Esophagus squamous epithelium (tissue), 5 donors: Measurements from ENCODE around the gene CACNA1D. TPM values are rescaled to one million over a fixed set of nuclear protein-coding genes. Genes with fewer than 3 reads are reported as not detected.

Experiments
- DNase-seq: peaks from one replicate; lab custom pipeline; 2025; lab: John Stamatoyannopoulos, UW
- H3K27ac ChIP-seq, 4 donors: fragments of 200-600 bp; sonication (generic); one replicate each; pipeline ENCODE4 v1.5.1; 2016 to 2019; ENCODE audit warnings: mild to moderate bottlenecking in 1 of 4
- H3K27me3 ChIP-seq, 4 donors: fragments of 200-600 bp; sonication (generic); 1 replicate in 3 of 4; 2 replicates in 1 of 4; pipeline versions ENCODE4 v1.5.1 to v1.6.0; 2017 to 2021; ENCODE audit warnings: antibody characterized with exemption in 1 of 4
- H3K36me3 ChIP-seq, 3 donors: fragments of 200-600 bp; sonication (generic); one replicate each; pipeline ENCODE4 v1.5.1; 2016 to 2019
- H3K4me1 ChIP-seq, 3 donors: fragments of 200-600 bp; sonication (generic); one replicate each; pipeline ENCODE4 v1.5.1; 2017 to 2019
- H3K4me3 ChIP-seq, 4 donors: fragments of 200-600 bp; sonication (generic); 1 replicate in 3 of 4; 2 replicates in 1 of 4; pipeline ENCODE4 v1.5.1; 2016 to 2019; ENCODE audit warnings: mild to moderate bottlenecking in 2 of 4, moderate library complexity in 1 of 4
- H3K9me3 ChIP-seq, 3 donors: fragments of 200-600 bp; sonication (generic); one replicate each; pipeline ENCODE4 v1.5.1; 2016 to 2019
- POLR2A ChIP-seq, 4 donors: fragments of 450-650 bp; IDR thresholded peaks; one replicate each; pipeline ENCODE4 v1.6.1; 2017; ENCODE audit warnings: antibody characterized with exemption in 4 of 4, mild to moderate bottlenecking in 4 of 4, moderate library complexity in 3 of 4
- WGBS, 2 donors: methylation state at CpG; one replicate each; pipeline ENCODE4 v1.1.5; 2018; 5-methylcytosine and 5-hydroxymethylcytosine counted together
- intact Hi-C: fragments of 100-400 bp; cut with DNase I; formaldehyde crosslinking; loops from one replicate; pipeline ENCODE4 v1.15.0; 2022
- total RNA-seq, 4 donors: library from RNA; depleted of rRNA; stranded (reverse); fragments of >200 nt; gene quantifications; one replicate each; pipeline ENCODE4 v1.1.0, GENCODE V29; 2016
- TF ChIP-seq, protein P1 (sequence below), 6 experiments: fragments of 450-650 bp in 4 of 6; fragments of 200-600 bp in 2 of 6; sonication (generic) in 2 of 6; IDR thresholded peaks; one replicate each; pipeline ENCODE4 v1.5.1; 2016 to 2019; ENCODE audit warnings: antibody characterized with exemption in 6 of 6, mild to moderate bottlenecking in 4 of 6, moderate library complexity in 4 of 6
- donor health status: DM: yes; HTN: yes; CAD: no.

Gene CACNA1D
- total RNA-seq, 4 donors from 2014 or later: 0.56 to 4.5 (median 3.1) TPM

DNA sequence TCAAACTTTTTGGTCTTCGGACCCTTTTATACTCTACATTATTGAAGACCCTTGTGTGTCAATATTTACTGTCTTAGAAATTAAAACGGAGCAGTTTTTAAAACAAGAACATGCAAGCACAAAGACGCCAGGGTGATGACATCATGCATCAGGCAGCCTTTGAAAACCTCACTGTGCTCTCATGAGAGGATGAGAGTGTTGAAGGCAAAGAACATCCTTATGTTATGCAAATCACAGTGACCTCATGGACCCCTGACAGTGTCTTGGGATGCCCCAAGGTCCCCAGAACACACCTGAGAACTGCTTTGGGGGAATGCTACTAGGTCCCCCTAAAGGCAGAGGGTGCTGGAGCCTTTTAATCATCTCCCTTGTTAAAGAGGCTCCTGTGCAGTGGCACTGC, 300.2 kb downstream of the CACNA1D start:
- DNase-seq: no peak
- H3K4me1 ChIP-seq: peaks cover 0 to 27% (median 3%) of the 10 kb centered on the region in 3 donors
- WGBS, 2 donors: 20 to 38% methylated on average over 3 of the region's 3 CpGs
- no peak overlapping the region for H3K4me3 ChIP-seq
- no peaks in the 10 kb centered on the region for H3K27me3 ChIP-seq
- no peak for TF ChIP-seq POLR2A (IDR thresholded peaks at IDR 0.05)
- TF ChIP-seq, protein P1, sequence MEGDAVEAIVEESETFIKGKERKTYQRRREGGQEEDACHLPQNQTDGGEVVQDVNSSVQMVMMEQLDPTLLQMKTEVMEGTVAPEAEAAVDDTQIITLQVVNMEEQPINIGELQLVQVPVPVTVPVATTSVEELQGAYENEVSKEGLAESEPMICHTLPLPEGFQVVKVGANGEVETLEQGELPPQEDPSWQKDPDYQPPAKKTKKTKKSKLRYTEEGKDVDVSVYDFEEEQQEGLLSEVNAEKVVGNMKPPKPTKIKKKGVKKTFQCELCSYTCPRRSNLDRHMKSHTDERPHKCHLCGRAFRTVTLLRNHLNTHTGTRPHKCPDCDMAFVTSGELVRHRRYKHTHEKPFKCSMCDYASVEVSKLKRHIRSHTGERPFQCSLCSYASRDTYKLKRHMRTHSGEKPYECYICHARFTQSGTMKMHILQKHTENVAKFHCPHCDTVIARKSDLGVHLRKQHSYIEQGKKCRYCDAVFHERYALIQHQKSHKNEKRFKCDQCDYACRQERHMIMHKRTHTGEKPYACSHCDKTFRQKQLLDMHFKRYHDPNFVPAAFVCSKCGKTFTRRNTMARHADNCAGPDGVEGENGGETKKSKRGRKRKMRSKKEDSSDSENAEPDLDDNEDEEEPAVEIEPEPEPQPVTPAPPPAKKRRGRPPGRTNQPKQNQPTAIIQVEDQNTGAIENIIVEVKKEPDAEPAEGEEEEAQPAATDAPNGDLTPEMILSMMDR (IDR thresholded peaks at IDR 0.05): no peak
- H3K9me3 ChIP-seq: no peaks in the 10 kb centered on the region
- no peaks in the 10 kb centered on the region for H3K36me3 ChIP-seq
- intact Hi-C loops: no loop called here
- H3K27ac ChIP-seq: peak overlapping the region in 1 of 4 donors; percentile 42

DNA sequence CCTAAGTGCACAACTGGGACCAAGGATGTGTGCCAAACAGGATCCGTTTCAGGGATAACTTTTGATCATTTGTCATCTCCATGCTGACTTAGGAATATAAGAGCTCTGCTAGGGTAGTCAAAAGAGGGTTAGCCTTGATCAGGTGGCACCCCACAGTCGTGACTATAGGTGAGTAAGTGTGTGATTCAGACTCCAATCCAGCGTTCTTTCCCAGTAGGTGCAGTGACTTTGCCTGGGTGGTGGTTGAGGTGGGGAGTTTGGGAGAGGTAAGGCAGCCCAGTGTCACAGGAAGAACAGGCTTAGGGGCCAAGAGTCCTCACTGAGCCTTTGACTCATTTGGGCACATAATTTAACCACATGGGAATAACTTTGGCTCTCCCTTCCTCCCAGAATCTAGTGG, 300.8 kb downstream of the CACNA1D start:
- intact Hi-C loops: no loop called here
- Histone ChIP-seq H3K27ac (peak overlapping the region in 1 of 4 donors; percentile 55), H3K4me1 (peaks cover 0 to 33% (median 5%) of the 10 kb centered on the region in 3 donors), H3K9me3 (no peaks in the 10 kb centered on the region), H3K27me3 (no peaks in the 10 kb centered on the region), H3K36me3 (no peaks in the 10 kb centered on the region), H3K4me3 (no peak overlapping the region)
- DNase-seq: no peak
- WGBS, 2 donors: 15 to 70% methylated on average over 3 of the region's 3 CpGs
- TF ChIP-seq POLR2A (IDR thresholded peaks at IDR 0.05): no peak
- TF ChIP-seq, protein P1 (IDR thresholded peaks at IDR 0.05): no peak

DNA sequence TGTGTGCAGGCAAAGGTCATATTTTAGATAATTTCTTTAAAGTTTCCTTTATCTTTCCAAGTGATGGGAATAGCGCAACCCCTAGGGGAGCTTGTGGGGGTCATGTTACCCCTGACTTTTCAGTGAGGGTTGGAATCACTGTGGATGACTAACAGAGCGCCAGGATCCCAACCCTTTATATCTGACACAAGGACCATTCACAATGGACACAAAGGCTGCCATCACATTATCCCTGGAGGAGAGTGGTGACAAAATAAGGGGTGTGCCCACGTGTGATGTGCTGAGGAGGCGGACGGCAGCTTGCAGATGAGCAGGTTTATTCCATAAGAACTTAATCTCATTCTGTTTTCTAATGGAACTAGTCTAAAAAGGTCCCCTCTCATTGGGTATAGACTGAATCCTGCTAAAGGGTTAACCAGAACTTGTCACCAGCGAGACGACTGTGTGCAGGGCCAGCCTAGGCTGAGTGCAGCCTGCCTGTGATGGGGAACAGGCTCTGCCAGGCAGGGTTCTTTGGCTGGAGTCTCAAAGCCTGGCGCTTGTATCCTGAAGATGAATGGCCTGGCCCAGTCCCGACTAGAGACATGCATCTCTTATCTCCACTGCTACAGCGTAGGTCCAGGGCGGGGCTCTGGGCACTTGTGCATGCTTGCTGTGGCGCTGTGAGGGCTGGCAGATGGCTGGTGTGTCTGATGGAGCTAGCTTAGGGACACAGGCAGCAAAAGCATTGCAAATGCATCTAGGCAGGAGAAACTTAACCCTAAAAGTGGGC, 301.6 kb downstream of the CACNA1D start:
- Histone ChIP-seq H3K4me1 (peaks cover 0 to 41% (median 5%) of the 10 kb centered on the region in 3 donors), H3K4me3 (no peak overlapping the region), H3K9me3 (no peaks in the 10 kb centered on the region), H3K36me3 (no peaks in the 10 kb centered on the region), H3K27me3 (no peaks in the 10 kb centered on the region), H3K27ac (peak overlapping the region in 1 of 4 donors; percentile 55)
- intact Hi-C loops: no loop called here
- 43 to 51% methylated on average over 10 to 12 of the region's 12 CpGs for WGBS, 2 donors
- no peak for DNase-seq
- no peak for TF ChIP-seq POLR2A (IDR thresholded peaks at IDR 0.05)
- TF ChIP-seq, protein P1 (IDR thresholded peaks at IDR 0.05): no peak

DNA sequence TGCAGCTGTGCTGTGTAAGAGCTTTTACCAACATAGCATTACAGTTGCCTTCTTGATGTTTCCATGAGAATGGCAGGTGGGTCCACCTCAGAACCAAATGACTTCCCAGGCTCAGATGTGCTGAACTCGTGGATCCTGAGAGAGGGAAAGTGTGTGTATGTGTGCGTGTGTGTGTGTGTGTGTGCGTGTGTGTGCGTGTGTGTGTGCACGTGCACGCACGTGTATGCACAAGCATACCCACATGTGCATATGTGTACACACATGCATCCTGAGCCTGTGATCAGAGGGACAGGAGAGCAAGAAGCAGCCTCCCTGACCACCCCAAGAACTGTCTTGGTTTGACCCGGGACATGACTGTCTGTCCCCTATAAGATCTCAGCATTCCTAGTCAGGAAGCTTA, 303.7 kb downstream of the CACNA1D start:
- no peaks in the 10 kb centered on the region for H3K27me3 ChIP-seq
- TF ChIP-seq, protein P1 (IDR thresholded peaks at IDR 0.05): no peak
- TF ChIP-seq POLR2A (IDR thresholded peaks at IDR 0.05): no peak

DNA sequence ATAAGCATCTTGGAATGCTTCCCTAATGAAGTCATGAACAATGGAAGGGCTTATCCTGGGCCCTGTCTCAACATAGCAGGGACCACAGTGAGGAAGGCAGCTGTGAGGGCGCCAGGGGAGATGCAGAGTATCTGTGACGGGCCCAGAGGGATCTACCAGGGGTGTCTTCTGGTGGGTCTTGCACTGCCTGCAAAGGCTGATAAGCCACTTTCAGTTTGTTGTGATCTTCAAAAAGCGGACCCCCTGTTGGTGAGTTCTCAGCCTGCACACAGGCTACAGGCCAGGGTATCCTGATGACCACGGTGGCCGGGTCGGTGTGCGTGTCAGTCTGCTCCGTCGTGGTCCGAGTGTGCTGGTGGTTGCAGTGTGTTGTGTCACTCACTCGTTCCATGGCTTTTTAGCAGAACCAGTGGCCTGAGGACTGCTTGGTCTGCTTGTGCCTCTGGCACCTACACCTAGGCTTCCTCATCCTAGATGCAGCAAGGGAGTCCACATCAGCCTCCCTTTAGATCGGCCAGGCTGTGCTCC, 305.0 kb downstream of the CACNA1D start:
- Histone ChIP-seq H3K4me3 (no peak overlapping the region), H3K4me1 (peaks cover 0 to 41% (median 5%) of the 10 kb centered on the region in 3 donors), H3K9me3 (no peaks in the 10 kb centered on the region), H3K27me3 (peaks cover 0 to 5% (median 0%) of the 10 kb centered on the region in 4 donors), H3K36me3 (no peaks in the 10 kb centered on the region), H3K27ac (no peak overlapping the region)
- WGBS, 2 donors: 75 to 90% methylated on average over 2 to 9 of the region's 12 CpGs
- no peak for DNase-seq
- intact Hi-C loops: no loop called here
- no peak for TF ChIP-seq POLR2A (IDR thresholded peaks at IDR 0.05)
- TF ChIP-seq, protein P1 (IDR thresholded peaks at IDR 0.05): no peak

More for the DNA sequence above, 303.7 kb downstream of the CACNA1D start:
- intact Hi-C loops: no loop called here
- no peaks in the 10 kb centered on the region for H3K9me3 ChIP-seq
- DNase-seq: no peak
- 85 to 89% methylated on average over 1 to 8 of the region's 8 CpGs for WGBS, 2 donors
- no peak overlapping the region for H3K27ac ChIP-seq
- H3K4me1 ChIP-seq: peaks cover 0 to 41% (median 5%) of the 10 kb centered on the region in 3 donors
- H3K4me3 ChIP-seq: no peak overlapping the region
- no peaks in the 10 kb centered on the region for H3K36me3 ChIP-seq
